Measurements from ENCODE around the gene DBF4B.
A peak's percentile ranks its signal among the peaks of the same experiment; 100 is the strongest.

DBF4B gene

GRCh38 chr17:44761932-44762810 is 53.7 kb downstream of the DBF4B start:
- DNase-seq: no peak

- DNase-seq: no peak
These were observed 54.7 kb downstream of the DBF4B start for GRCh38 chr17:44763170-44763569.

GRCh38 chr17:44765965-44766364 is 57.5 kb downstream of the DBF4B start:
- no peak for DNase-seq

GRCh38 chr17:44766409-44767038 is 58.1 kb downstream of the DBF4B start:
- no peak for DNase-seq

- no peak for DNase-seq
These were observed 59.0 kb downstream of the DBF4B start for GRCh38 chr17:44767493-44767892.

GRCh38 chr17:44768505-44769142 is 60.2 kb downstream of the DBF4B start:
- no peak for DNase-seq

- no peak for DNase-seq
These were observed 60.8 kb downstream of the DBF4B start for GRCh38 chr17:44769230-44769629.

GRCh38 chr17:44769647-44770084 is 61.2 kb downstream of the DBF4B start:
- no peak for DNase-seq

GRCh38 chr17:44770166-44770925 is 61.9 kb downstream of the DBF4B start:
- DNase-seq: no peak

- DNase-seq: no peak
These were observed 64.0 kb downstream of the DBF4B start for GRCh38 chr17:44772308-44773045.

GRCh38 chr17:44773140-44773539 is 64.7 kb downstream of the DBF4B start:
- DNase-seq: no peak

GRCh38 chr17:44774271-44775135 is 66.0 kb downstream of the DBF4B start:
- DNase-seq: peak; percentile 90

- peak; percentile 98 for DNase-seq
These were observed 66.8 kb downstream of the DBF4B start for GRCh38 chr17:44775136-44775837.

GRCh38 chr17:44775838-44776621 is 67.6 kb downstream of the DBF4B start:
- no peak for DNase-seq

GRCh38 chr17:44776628-44777393 is 68.3 kb downstream of the DBF4B start:
- no peak for DNase-seq

- DNase-seq: no peak
These were observed 69.2 kb downstream of the DBF4B start for GRCh38 chr17:44777394-44778348.

- DNase-seq: no peak
These were observed 70.3 kb downstream of the DBF4B start for GRCh38 chr17:44778656-44779210.

Measured in stimulated activated CD4-positive, alpha-beta T cell treated with anti-CD3 and anti-CD28 coated beads, Interleukin-4, amount 100 ng/mL, for 24 hours (primary cell).